Mesendoderm (in vitro differentiated cells): ENCODE measurements around the gene KLK6.

ENCODE experiments used
- DNase-seq: peaks from one replicate; pipeline ENCODE4 v3.0.0; 2013
- H2AK5ac ChIP-seq: 2 replicates; pipeline ENCODE4 v1.6.1; 2013; ENCODE audit warnings: low read length, inconsistent platforms
- H2BK120ac ChIP-seq: 2 replicates; pipeline ENCODE4 v1.6.1; 2013; ENCODE audit warnings: low read depth, mild to moderate bottlenecking, low read length, moderate library complexity, mixed read lengths
- H2BK15ac ChIP-seq: replicated peaks from 2 replicates; pipeline ENCODE4 v1.6.1; 2013; ENCODE audit warnings: low read depth, mild to moderate bottlenecking, moderate library complexity
- H2BK5ac ChIP-seq: 2 replicates; pipeline ENCODE4 v1.6.1; 2013; ENCODE audit warnings: low read length, inconsistent platforms
- H3K18ac ChIP-seq: 2 replicates; pipeline ENCODE4 v1.6.1; 2013; ENCODE audit warnings: mild to moderate bottlenecking, low read length, mixed read lengths
- H3K23ac ChIP-seq: one replicate; pipeline ENCODE4 v1.6.1; 2013; ENCODE audit warnings: low read length
- H3K27ac ChIP-seq: 2 replicates; pipeline ENCODE4 v1.5.1; 2013; ENCODE audit warnings: low read depth, mild to moderate bottlenecking, inconsistent platforms, low read length, moderate library complexity
- H3K27me3 ChIP-seq: 2 replicates; pipeline ENCODE4 v1.6.1; 2013; ENCODE audit warnings: low read length, control low read depth, mild to moderate bottlenecking, inconsistent platforms; ENCODE audit not compliant: insufficient read depth, poor library complexity
- H3K36me3 ChIP-seq: 2 replicates; pipeline ENCODE4 v1.6.1; 2013; ENCODE audit warnings: low read length, inconsistent platforms; ENCODE audit not compliant: control insufficient read depth, insufficient read depth
- H3K4ac ChIP-seq: one replicate; pipeline ENCODE4 v1.6.1; 2013; ENCODE audit warnings: low read depth, mild to moderate bottlenecking, low read length, moderate library complexity
- H3K4me1 ChIP-seq: 2 replicates; pipeline ENCODE4 v1.6.1; 2013; ENCODE audit warnings: low read depth, low read length, inconsistent platforms; ENCODE audit not compliant: control insufficient read depth
- H3K4me2 ChIP-seq: 2 replicates; pipeline ENCODE4 v1.6.1; 2013; ENCODE audit warnings: low read length
- H3K4me3 ChIP-seq: 2 replicates; pipeline ENCODE4 v1.5.1; 2013; ENCODE audit warnings: mild to moderate bottlenecking, low read length
- H3K56ac ChIP-seq: one replicate; pipeline ENCODE4 v1.6.1; 2013; ENCODE audit warnings: low read length
- H3K79me1 ChIP-seq: 2 replicates; pipeline ENCODE4 v1.6.1; 2013; ENCODE audit warnings: low read length, inconsistent platforms
- H3K79me2 ChIP-seq: 2 replicates; pipeline ENCODE4 v1.6.1; 2013; ENCODE audit warnings: mild to moderate bottlenecking, low read length; ENCODE audit not compliant: control insufficient read depth, insufficient read depth
- H3K9ac ChIP-seq: 2 replicates; pipeline ENCODE4 v1.6.1; 2013; ENCODE audit warnings: low read length, inconsistent platforms
- H4K5ac ChIP-seq: one replicate; pipeline ENCODE4 v1.6.1; 2013; ENCODE audit warnings: low read length
- H4K8ac ChIP-seq: one replicate; pipeline ENCODE4 v1.6.1; 2013; ENCODE audit warnings: low read depth, mild to moderate bottlenecking, control low read depth, low read length, moderate library complexity
- WGBS: extraction: QIAGEN DNeasy Blood & Tissue Kit; methylation state at CpG from one replicate; pipeline ENCODE4 v1.1.7; 2013; ENCODE audit warnings: low lambda C conversion rate, missing lambda C conversion rate; ENCODE audit not compliant: insufficient coverage; ENCODE audit errors: extremely low coverage; 5-methylcytosine and 5-hydroxymethylcytosine counted together

KLK6 gene

GRCh38 chr19:50932018-50932689 is 37.2 kb downstream of the KLK6 start:
- H3K4ac ChIP-seq: no peak overlapping the region
- H3K36me3 ChIP-seq: no peaks in the 10 kb centered on the region
- no peaks in the 10 kb centered on the region for H3K79me1 ChIP-seq
- no peak overlapping the region for H3K56ac ChIP-seq
- no peak overlapping the region for H3K18ac ChIP-seq
- H2AK5ac ChIP-seq: no peak overlapping the region
- DNase-seq: no peak
- H3K27me3 ChIP-seq: no peaks in the 10 kb centered on the region
- no peaks in the 10 kb centered on the region for H3K4me1 ChIP-seq
- no peak overlapping the region for H3K23ac ChIP-seq
- H3K4me3 ChIP-seq: no peak overlapping the region
- H3K4me2 ChIP-seq: no peak overlapping the region
- no peaks in the 10 kb centered on the region for H3K79me2 ChIP-seq
- no peak overlapping the region for H3K27ac ChIP-seq
- no peak overlapping the region for H2BK5ac ChIP-seq
- no peak overlapping the region for H3K9ac ChIP-seq
- H2BK15ac ChIP-seq: no peak overlapping the region
- H4K8ac ChIP-seq: no peak overlapping the region
- H2BK120ac ChIP-seq: no peak overlapping the region
- WGBS: no CpG with 5 or more reads among the region's 11 CpGs
- no peak overlapping the region for H4K5ac ChIP-seq

- Histone ChIP-seq H3K4me2 (no peak overlapping the region), H3K9ac (no peak overlapping the region), H3K79me2 (no peaks in the 10 kb centered on the region), H3K23ac (no peak overlapping the region), H4K5ac (no peak overlapping the region), H3K27ac (no peak overlapping the region), H2BK5ac (no peak overlapping the region), H3K36me3 (no peaks in the 10 kb centered on the region), H4K8ac (no peak overlapping the region), H3K79me1 (no peaks in the 10 kb centered on the region), H3K18ac (no peak overlapping the region), H3K27me3 (no peaks in the 10 kb centered on the region), H2BK120ac (no peak overlapping the region), H3K56ac (no peak overlapping the region), H3K4me3 (no peak overlapping the region), H2AK5ac (no peak overlapping the region), H3K4me1 (no peaks in the 10 kb centered on the region), H3K4ac (no peak overlapping the region), H2BK15ac (no peak overlapping the region)
- no peak for DNase-seq
These were observed 38.4 kb downstream of the KLK6 start for GRCh38 chr19:50931023-50931422.

- Histone ChIP-seq H3K4me1 (no peaks in the 10 kb centered on the region), H3K27me3 (no peaks in the 10 kb centered on the region), H3K79me1 (no peaks in the 10 kb centered on the region), H3K27ac (no peak overlapping the region), H3K9ac (no peak overlapping the region), H2BK15ac (no peak overlapping the region), H4K8ac (no peak overlapping the region), H2BK5ac (no peak overlapping the region), H2BK120ac (no peak overlapping the region), H3K4me3 (no peak overlapping the region), H3K56ac (no peak overlapping the region), H3K4ac (no peak overlapping the region), H3K23ac (no peak overlapping the region), H3K18ac (no peak overlapping the region), H3K79me2 (no peaks in the 10 kb centered on the region), H3K4me2 (no peak overlapping the region), H4K5ac (no peak overlapping the region), H2AK5ac (no peak overlapping the region), H3K36me3 (no peaks in the 10 kb centered on the region)
- peak; percentile 50 for DNase-seq
- no CpG with 5 or more reads among the region's 5 CpGs for whole genome bisulfite sequencing
These were observed 40.6 kb downstream of the KLK6 start for GRCh38 chr19:50928831-50929230.

- no peak overlapping the region for H2BK5ac ChIP-seq
- no peak overlapping the region for H2BK120ac ChIP-seq
- no peak overlapping the region for H4K8ac ChIP-seq
- no peak overlapping the region for H2AK5ac ChIP-seq
- H3K27me3 ChIP-seq: no peaks in the 10 kb centered on the region
- no peak overlapping the region for H3K18ac ChIP-seq
- no peaks in the 10 kb centered on the region for H3K79me1 ChIP-seq
- no peak overlapping the region for H3K56ac ChIP-seq
- no peak overlapping the region for H3K27ac ChIP-seq
- DNase-seq: no peak
- H3K23ac ChIP-seq: no peak overlapping the region
- H3K9ac ChIP-seq: no peak overlapping the region
- H3K79me2 ChIP-seq: no peaks in the 10 kb centered on the region
- no peak overlapping the region for H3K4me3 ChIP-seq
- no peak overlapping the region for H3K4ac ChIP-seq
- no peaks in the 10 kb centered on the region for H3K36me3 ChIP-seq
- WGBS: no CpG with 5 or more reads among the region's 11 CpGs
- H2BK15ac ChIP-seq: no peak overlapping the region
- no peak overlapping the region for H4K5ac ChIP-seq
- H3K4me2 ChIP-seq: no peak overlapping the region
- no peaks in the 10 kb centered on the region for H3K4me1 ChIP-seq
These were observed 43.2 kb downstream of the KLK6 start for GRCh38 chr19:50926144-50926543.

- H3K18ac ChIP-seq: no peak overlapping the region
- H2AK5ac ChIP-seq: no peak overlapping the region
- H3K79me1 ChIP-seq: no peaks in the 10 kb centered on the region
- no peak overlapping the region for H2BK120ac ChIP-seq
- H3K27me3 ChIP-seq: no peaks in the 10 kb centered on the region
- no peak overlapping the region for H3K4ac ChIP-seq
- no peak overlapping the region for H3K27ac ChIP-seq
- no peaks in the 10 kb centered on the region for H3K79me2 ChIP-seq
- H4K8ac ChIP-seq: no peak overlapping the region
- no peak overlapping the region for H3K23ac ChIP-seq
- no peak overlapping the region for H2BK15ac ChIP-seq
- H3K4me2 ChIP-seq: no peak overlapping the region
- no peak overlapping the region for H3K4me3 ChIP-seq
- WGBS: no CpG with 5 or more reads among the region's 2 CpGs
- no peak overlapping the region for H3K56ac ChIP-seq
- no peaks in the 10 kb centered on the region for H3K4me1 ChIP-seq
- no peaks in the 10 kb centered on the region for H3K36me3 ChIP-seq
- no peak overlapping the region for H4K5ac ChIP-seq
- H2BK5ac ChIP-seq: no peak overlapping the region
- no peak for DNase-seq
- no peak overlapping the region for H3K9ac ChIP-seq
These were observed 43.7 kb downstream of the KLK6 start for GRCh38 chr19:50925734-50926133.

GRCh38 chr19:50924586-50924985 is 44.8 kb downstream of the KLK6 start:
- no peak overlapping the region for H2BK120ac ChIP-seq
- no peaks in the 10 kb centered on the region for H3K27me3 ChIP-seq
- H4K5ac ChIP-seq: no peak overlapping the region
- no peak overlapping the region for H2BK15ac ChIP-seq
- no peak overlapping the region for H3K9ac ChIP-seq
- no CpG with 5 or more reads among the region's 6 CpGs for WGBS
- H3K18ac ChIP-seq: no peak overlapping the region
- no peak overlapping the region for H4K8ac ChIP-seq
- H3K4me3 ChIP-seq: no peak overlapping the region
- H3K79me2 ChIP-seq: no peaks in the 10 kb centered on the region
- DNase-seq: no peak
- no peak overlapping the region for H3K23ac ChIP-seq
- no peaks in the 10 kb centered on the region for H3K79me1 ChIP-seq
- no peak overlapping the region for H3K27ac ChIP-seq
- H2AK5ac ChIP-seq: no peak overlapping the region
- H3K4me1 ChIP-seq: no peaks in the 10 kb centered on the region
- no peak overlapping the region for H3K4me2 ChIP-seq
- H3K36me3 ChIP-seq: no peaks in the 10 kb centered on the region
- H3K4ac ChIP-seq: no peak overlapping the region
- no peak overlapping the region for H2BK5ac ChIP-seq
- no peak overlapping the region for H3K56ac ChIP-seq
